DMS79 treated with DMSO at 0.1 percent for 48 hours (cell line): ENCODE data around the gene DSG3.

Experiments
- DNase-seq: peaks from one replicate; lab custom pipeline; 2025; lab: John Stamatoyannopoulos, UW

Gene DSG3

DNA sequence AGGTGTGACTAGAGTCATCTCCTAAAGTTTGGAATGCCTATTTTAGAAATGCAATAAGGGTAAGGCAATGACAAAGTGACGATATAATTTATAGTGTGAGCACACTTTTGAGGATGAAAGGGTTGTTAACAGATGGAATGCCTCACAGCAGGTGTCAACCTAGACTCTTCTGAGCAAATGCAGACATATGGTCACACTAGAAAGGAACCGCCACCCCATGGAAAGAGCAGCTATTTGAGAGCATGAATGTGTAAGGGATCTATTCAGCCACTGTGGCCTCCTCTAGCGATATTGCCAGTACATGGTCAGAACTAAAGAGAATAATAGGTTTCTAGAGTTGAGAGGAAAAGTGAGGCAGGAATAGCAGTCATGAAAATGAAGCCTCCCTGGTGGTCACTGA, 68.9 kb downstream of the DSG3 start:
- DNase-seq = no peak

DNA sequence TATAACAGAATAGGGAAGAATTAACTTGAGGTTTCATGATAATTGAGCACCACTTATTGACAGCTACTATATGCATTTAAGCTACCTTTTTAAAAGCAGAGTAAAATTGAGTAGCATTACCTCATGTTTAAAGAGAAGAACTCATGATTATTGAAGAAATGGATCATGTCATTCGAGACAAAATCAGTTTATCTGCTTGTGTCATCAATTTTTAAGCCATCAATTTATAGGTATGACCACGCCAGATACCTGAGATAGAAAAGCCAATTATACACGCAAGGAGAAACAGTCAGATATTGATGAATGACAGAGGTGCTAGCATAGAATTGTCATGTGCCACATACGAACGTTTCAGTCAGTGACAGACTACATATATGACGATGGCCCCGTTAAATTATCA, 78.8 kb downstream of the DSG3 start:
- DNase-seq = no peak
